Vagina (tissue), 2 donors: ENCODE results near the gene VWA2. TPM values are rescaled to one million over a fixed set of nuclear protein-coding genes. Genes with fewer than 3 reads are reported as not detected.

ENCODE experiments used
- DNase-seq, 2 donors: peaks; one replicate each; pipeline ENCODE4 v3.0.0-alpha.2; 2017; ENCODE audit errors: extremely low spot score in 2 of 2
- H3K27ac ChIP-seq: fragments of 200-600 bp; sonication (generic); one replicate; pipeline ENCODE4 v1.5.1; 2019
- H3K27me3 ChIP-seq: fragments of 200-600 bp; sonication (generic); one replicate; pipeline ENCODE4 v1.5.1; 2019
- H3K36me3 ChIP-seq, 2 donors: fragments of 200-600 bp; sonication (generic); one replicate each; pipeline ENCODE4 v1.5.1; 2017 to 2019
- H3K4me1 ChIP-seq: fragments of 200-600 bp; sonication (generic); one replicate; pipeline ENCODE4 v1.5.1; 2019
- H3K4me3 ChIP-seq, 2 donors: fragments of 200-600 bp; sonication (generic); 1 replicate in 1 of 2; 2 replicates in 1 of 2; pipeline ENCODE4 v1.5.1; 2016 to 2019
- H3K9me3 ChIP-seq: fragments of 200-600 bp; sonication (generic); one replicate; pipeline ENCODE4 v1.5.1; 2019
- POLR2A ChIP-seq, 2 donors: fragments of 450-650 bp; IDR thresholded peaks; one replicate each; pipeline ENCODE4 v1.6.1; 2017; ENCODE audit warnings: antibody characterized with exemption in 2 of 2, mild to moderate bottlenecking in 2 of 2, moderate library complexity in 2 of 2
- POLR2AphosphoS5 ChIP-seq, 2 donors: sonication (generic); formaldehyde crosslinking; IDR thresholded peaks; one replicate each; pipeline ENCODE4 v1.9.0; 2017; ENCODE audit warnings: antibody characterized with exemption in 2 of 2, mild to moderate bottlenecking in 2 of 2, low read depth in 1 of 2; ENCODE audit not compliant: insufficient read depth in 1 of 2
- intact Hi-C: fragments of 100-400 bp; cut with DNase I; formaldehyde crosslinking; loops from one replicate; pipeline ENCODE4 v1.15.1; 2023
- total RNA-seq: library from RNA; depleted of rRNA; stranded (reverse); fragments of >200 nt; gene quantifications from one replicate; pipeline ENCODE4 v1.2.3, GENCODE V29; 2016
- TF ChIP-seq, protein P1 (sequence below), 3 experiments: fragments of 450-650 bp in 2 of 3; fragments of 200-600 bp in 1 of 3; sonication (generic) in 1 of 3; IDR thresholded peaks; one replicate each; pipeline ENCODE4 v1.5.1; 2017 to 2019; ENCODE audit warnings: antibody characterized with exemption in 3 of 3, mild to moderate bottlenecking in 2 of 3, moderate library complexity in 2 of 3

VWA2 gene
- total RNA-seq, 1 donor from 2014 or later: 2.9 TPM

- Histone ChIP-seq H3K36me3 (no peaks in the 10 kb centered on the region), H3K4me3 (no peak overlapping the region), H3K27ac (no peak overlapping the region), H3K4me1 (peaks cover 20% of the 10 kb centered on the region), H3K27me3 (no peaks in the 10 kb centered on the region), H3K9me3 (no peaks in the 10 kb centered on the region)
- intact Hi-C loops: no loop called here
- TF ChIP-seq POLR2A (IDR thresholded peaks at IDR 0.05): no peak
- TF ChIP-seq, protein P1, sequence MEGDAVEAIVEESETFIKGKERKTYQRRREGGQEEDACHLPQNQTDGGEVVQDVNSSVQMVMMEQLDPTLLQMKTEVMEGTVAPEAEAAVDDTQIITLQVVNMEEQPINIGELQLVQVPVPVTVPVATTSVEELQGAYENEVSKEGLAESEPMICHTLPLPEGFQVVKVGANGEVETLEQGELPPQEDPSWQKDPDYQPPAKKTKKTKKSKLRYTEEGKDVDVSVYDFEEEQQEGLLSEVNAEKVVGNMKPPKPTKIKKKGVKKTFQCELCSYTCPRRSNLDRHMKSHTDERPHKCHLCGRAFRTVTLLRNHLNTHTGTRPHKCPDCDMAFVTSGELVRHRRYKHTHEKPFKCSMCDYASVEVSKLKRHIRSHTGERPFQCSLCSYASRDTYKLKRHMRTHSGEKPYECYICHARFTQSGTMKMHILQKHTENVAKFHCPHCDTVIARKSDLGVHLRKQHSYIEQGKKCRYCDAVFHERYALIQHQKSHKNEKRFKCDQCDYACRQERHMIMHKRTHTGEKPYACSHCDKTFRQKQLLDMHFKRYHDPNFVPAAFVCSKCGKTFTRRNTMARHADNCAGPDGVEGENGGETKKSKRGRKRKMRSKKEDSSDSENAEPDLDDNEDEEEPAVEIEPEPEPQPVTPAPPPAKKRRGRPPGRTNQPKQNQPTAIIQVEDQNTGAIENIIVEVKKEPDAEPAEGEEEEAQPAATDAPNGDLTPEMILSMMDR (IDR thresholded peaks at IDR 0.05): no peak
- peak in 1 of 2 donors; percentile 42 for TF ChIP-seq POLR2AphosphoS5 (IDR thresholded peaks at IDR 0.05; ENCODE audit: insufficient read depth in 1 of 2, low read depth in 1 of 2)
- DNase-seq: no peak
Measured at GRCh38 chr10:114271779-114272167, 32.7 kb downstream of the VWA2 start.

DNA sequence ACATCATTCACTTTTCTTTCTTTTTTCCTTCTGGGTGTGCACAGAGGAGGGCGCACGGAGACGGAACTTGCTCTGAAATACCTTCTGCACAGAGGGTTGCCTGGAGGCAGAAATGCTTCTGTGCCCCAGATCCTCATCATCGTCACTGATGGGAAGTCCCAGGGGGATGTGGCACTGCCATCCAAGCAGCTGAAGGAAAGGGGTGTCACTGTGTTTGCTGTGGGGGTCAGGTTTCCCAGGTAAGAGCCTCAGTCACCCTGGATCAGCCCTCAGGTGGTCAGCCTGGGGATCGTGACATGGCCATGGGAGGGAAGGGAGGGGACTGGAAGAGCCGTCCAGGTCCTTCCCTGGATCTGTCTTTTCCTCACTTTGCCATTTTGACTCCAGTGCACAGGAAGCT lies 33.6 kb downstream of the VWA2 start:
- H3K27ac ChIP-seq: no peak overlapping the region

GRCh38 chr10:114273910-114274309 lies 34.9 kb downstream of the VWA2 start:
- peaks cover 20% of the 10 kb centered on the region for H3K4me1 ChIP-seq
- no peak overlapping the region for H3K27ac ChIP-seq
- H3K4me3 ChIP-seq: no peak overlapping the region
- H3K9me3 ChIP-seq: no peaks in the 10 kb centered on the region
- intact Hi-C loops: no loop called here
- no peak for TF ChIP-seq POLR2A (IDR thresholded peaks at IDR 0.05)
- TF ChIP-seq, protein P1 (IDR thresholded peaks at IDR 0.05): no peak
- no peak for DNase-seq
- no peaks in the 10 kb centered on the region for H3K27me3 ChIP-seq
- H3K36me3 ChIP-seq: no peaks in the 10 kb centered on the region

More for the DNA sequence above, 33.6 kb downstream of the VWA2 start:
- peaks cover 20% of the 10 kb centered on the region for H3K4me1 ChIP-seq
- DNase-seq: no peak
- intact Hi-C loops: no loop called here
- H3K4me3 ChIP-seq: no peak overlapping the region
- no peaks in the 10 kb centered on the region for H3K27me3 ChIP-seq
- H3K36me3 ChIP-seq: no peaks in the 10 kb centered on the region
- TF ChIP-seq POLR2A (IDR thresholded peaks at IDR 0.05) (no peak), POLR2AphosphoS5 (IDR thresholded peaks at IDR 0.05; ENCODE audit: insufficient read depth in 1 of 2, low read depth in 1 of 2) (no peak)
- TF ChIP-seq, protein P1 (IDR thresholded peaks at IDR 0.05): no peak
- H3K9me3 ChIP-seq: no peaks in the 10 kb centered on the region

DNA sequence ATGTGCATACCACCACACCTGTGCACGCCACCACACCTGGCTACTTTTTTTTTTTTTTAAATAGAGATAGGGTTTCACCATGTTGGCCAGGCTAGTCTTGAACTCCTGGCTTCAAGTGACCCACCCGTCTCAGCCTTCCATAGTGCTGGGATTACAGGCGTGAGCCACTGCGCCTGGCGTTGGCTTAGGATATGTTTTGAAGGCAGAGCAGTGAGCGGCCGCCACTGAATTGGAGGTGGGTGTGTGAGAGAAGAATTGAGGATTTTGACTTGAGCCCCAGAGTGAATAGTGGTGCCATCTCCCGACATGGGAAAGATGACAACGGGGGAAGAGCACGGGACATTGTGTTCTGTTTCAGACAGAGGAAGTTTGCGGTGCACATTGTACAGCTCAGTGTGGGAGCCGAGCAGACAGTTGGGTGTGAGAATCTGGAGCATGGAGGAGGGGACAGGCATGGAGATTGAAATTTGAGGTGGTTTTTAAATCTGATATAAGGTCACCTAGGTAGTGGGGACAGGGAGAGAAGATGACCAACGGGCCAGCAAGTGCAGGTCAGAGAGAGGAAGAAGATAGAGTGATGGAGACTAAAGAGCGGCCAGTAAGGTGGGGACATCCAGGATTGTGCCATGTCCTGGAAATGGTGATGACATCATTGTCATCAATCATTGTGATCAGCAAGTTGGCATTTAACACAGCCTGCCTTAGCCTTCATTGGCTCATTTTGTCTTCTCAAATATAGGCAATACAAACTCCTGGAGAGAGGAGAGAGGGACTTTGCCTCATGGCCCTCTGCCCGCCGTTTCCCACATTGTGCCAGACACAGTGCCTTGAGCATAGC lies 35.8 kb downstream of the VWA2 start:
- intact Hi-C loops: no loop called here
- H3K36me3 ChIP-seq: no peaks in the 10 kb centered on the region
- H3K27ac ChIP-seq: no peak overlapping the region
- no peaks in the 10 kb centered on the region for H3K9me3 ChIP-seq
- no peaks in the 10 kb centered on the region for H3K27me3 ChIP-seq
- no peak for DNase-seq
- TF ChIP-seq POLR2A (IDR thresholded peaks at IDR 0.05) (no peak), POLR2AphosphoS5 (IDR thresholded peaks at IDR 0.05; ENCODE audit: insufficient read depth in 1 of 2, low read depth in 1 of 2) (no peak)
- TF ChIP-seq, protein P1 (IDR thresholded peaks at IDR 0.05): no peak
- H3K4me3 ChIP-seq: no peak overlapping the region
- H3K4me1 ChIP-seq: peaks cover 23% of the 10 kb centered on the region

GRCh38 chr10:114276066-114276465 lies 37.0 kb downstream of the VWA2 start:
- no peak overlapping the region for H3K4me3 ChIP-seq
- no peak for DNase-seq
- H3K4me1 ChIP-seq: peaks cover 20% of the 10 kb centered on the region
- H3K27ac ChIP-seq: no peak overlapping the region
- TF ChIP-seq, protein P1 (IDR thresholded peaks at IDR 0.05): no peak
- no peak for TF ChIP-seq POLR2AphosphoS5 (IDR thresholded peaks at IDR 0.05; ENCODE audit: insufficient read depth in 1 of 2, low read depth in 1 of 2)
- no peak for TF ChIP-seq POLR2A (IDR thresholded peaks at IDR 0.05)
- H3K27me3 ChIP-seq: no peaks in the 10 kb centered on the region
- no peaks in the 10 kb centered on the region for H3K9me3 ChIP-seq
- H3K36me3 ChIP-seq: no peaks in the 10 kb centered on the region
- intact Hi-C loops: no loop called here
